ENCODE results near the gene SLC35G1.

DNA sequence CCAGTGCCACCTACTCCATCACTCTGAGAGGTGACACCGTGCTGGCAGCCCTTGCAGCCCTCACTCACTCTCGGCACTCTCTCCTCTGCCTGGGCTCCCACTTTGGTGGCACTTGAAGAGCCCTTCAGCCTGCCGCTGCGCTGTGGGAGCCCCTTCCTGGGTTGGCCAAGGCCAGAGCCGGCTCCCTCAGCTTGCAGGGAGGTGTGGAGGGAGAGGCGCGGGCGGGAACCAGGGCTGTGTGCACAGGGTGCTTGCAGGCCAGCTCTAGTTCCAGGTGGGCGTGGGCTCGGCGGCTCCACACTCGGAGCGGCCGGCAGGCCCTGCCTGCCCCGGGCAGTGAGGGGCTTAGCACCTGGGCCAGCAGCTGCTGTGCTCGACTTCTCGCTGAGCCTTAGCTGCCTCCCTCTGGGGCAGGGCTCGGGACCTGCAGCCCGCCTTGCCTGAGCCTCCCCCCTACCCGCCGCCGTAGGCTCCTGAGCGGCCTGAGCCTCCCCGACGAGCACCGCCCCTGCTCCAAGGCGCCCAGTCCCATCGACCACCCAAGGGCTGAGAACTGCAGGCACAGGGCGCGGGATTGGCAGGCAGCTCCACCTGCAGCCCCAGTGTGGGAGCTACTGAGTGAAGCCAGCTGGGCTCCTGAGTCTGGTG lies 48.7 kb upstream of the SLC35G1 start:
- TF ChIP-seq, protein P1, sequence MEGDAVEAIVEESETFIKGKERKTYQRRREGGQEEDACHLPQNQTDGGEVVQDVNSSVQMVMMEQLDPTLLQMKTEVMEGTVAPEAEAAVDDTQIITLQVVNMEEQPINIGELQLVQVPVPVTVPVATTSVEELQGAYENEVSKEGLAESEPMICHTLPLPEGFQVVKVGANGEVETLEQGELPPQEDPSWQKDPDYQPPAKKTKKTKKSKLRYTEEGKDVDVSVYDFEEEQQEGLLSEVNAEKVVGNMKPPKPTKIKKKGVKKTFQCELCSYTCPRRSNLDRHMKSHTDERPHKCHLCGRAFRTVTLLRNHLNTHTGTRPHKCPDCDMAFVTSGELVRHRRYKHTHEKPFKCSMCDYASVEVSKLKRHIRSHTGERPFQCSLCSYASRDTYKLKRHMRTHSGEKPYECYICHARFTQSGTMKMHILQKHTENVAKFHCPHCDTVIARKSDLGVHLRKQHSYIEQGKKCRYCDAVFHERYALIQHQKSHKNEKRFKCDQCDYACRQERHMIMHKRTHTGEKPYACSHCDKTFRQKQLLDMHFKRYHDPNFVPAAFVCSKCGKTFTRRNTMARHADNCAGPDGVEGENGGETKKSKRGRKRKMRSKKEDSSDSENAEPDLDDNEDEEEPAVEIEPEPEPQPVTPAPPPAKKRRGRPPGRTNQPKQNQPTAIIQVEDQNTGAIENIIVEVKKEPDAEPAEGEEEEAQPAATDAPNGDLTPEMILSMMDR (conservative IDR thresholded peaks at IDR 0.05): no peak
- no peak for TF ChIP-seq EZH2 (IDR thresholded peaks at IDR 0.05; ENCODE audit: low read depth)
